ENCODE data around the gene CCL28. TPM values are rescaled to one million over a fixed set of nuclear protein-coding genes. Genes with fewer than 3 reads are reported as not detected.

Gene CCL28
- total and polyA plus RNA-seq, 2 experiments from 2014 or later = 5.7 to 7.1 TPM

DNA sequence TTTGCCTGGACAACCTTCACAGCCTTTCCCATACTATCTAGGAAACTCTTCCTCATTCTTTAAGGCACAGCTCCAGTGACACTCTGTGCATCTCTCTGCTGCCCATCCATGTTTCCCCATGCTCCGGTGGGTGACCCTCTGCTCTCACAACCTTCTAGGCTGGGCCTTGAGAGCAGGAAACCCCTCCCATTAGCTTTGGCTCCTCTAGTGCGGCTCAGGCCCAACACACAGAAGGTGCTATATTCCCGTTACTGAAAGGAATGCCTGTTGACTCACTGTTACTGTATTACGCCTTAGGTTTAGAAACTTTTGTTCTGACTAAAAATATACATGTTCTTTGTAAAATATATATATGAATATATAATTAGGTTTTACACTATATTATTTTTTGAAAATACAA is 8.1 kb upstream of the CCL28 start:
- Histone ChIP-seq H3K4me3 (no peak overlapping the region), H3K79me2 (replicated peaks; ENCODE audit: insufficient read depth) (no peaks in the 10 kb centered on the region), H4K20me1 (replicated peaks; ENCODE audit: insufficient read depth) (no peaks in the 10 kb centered on the region), H2AFZ (peak overlapping the region; percentile 97), H3K4me1 (ENCODE audit: insufficient read depth) (no peaks in the 10 kb centered on the region), H3K9me2 (ENCODE audit: insufficient read depth) (no peaks in the 10 kb centered on the region), H3F3A (replicated peaks; ENCODE audit: low read depth) (no peaks in the 10 kb centered on the region), H3K36me3 (ENCODE audit: insufficient read depth) (no peaks in the 10 kb centered on the region), H3K4me2 (no peak overlapping the region), H3K27ac (ENCODE audit: low read depth) (no peak overlapping the region), H3K27me3 (ENCODE audit: insufficient read depth) (no peaks in the 10 kb centered on the region)
- peak; percentile 77 for ATAC-seq
- DNase-seq (ENCODE audit: low spot score) = peak; percentile 30
- Mint-ChIP-seq H3K27me3 (ENCODE audit: insufficient read depth, low read depth, poor library complexity) (no peaks in the 10 kb centered on the region), H3K9me3 (no peaks in the 10 kb centered on the region), H3K4me1 (peaks cover 7% of the 10 kb centered on the region; the same call in 2 of the 3 replicates), H3K4me3 (no peak overlapping the region), H3K27ac (no peak overlapping the region; the same call in 1 of the 2 replicates), H3K36me3 (ENCODE audit: low read depth) (no peaks in the 10 kb centered on the region)
- TF ChIP-seq, protein P1, sequence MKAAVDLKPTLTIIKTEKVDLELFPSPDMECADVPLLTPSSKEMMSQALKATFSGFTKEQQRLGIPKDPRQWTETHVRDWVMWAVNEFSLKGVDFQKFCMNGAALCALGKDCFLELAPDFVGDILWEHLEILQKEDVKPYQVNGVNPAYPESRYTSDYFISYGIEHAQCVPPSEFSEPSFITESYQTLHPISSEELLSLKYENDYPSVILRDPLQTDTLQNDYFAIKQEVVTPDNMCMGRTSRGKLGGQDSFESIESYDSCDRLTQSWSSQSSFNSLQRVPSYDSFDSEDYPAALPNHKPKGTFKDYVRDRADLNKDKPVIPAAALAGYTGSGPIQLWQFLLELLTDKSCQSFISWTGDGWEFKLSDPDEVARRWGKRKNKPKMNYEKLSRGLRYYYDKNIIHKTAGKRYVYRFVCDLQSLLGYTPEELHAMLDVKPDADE (IDR thresholded peaks at IDR 0.05) = no peak
- TF ChIP-seq NANOG (IDR thresholded peaks at IDR 0.05; ENCODE audit: borderline replicate concordance) (no peak), EZH2phosphoT487 (IDR thresholded peaks at IDR 0.05; ENCODE audit: unreplicated experiment) (no peak), STAT1 (IDR thresholded peaks at IDR 0.05; ENCODE audit: unreplicated experiment) (no peak), JUNB (IDR thresholded peaks at IDR 0.05; ENCODE audit: unreplicated experiment) (no peak), POLR2AphosphoS5 (IDR thresholded peaks at IDR 0.05; ENCODE audit: low read depth) (no peak), CREB1 (CRISPR knock-in tag; IDR thresholded peaks at IDR 0.05; ENCODE audit: low read depth) (no peak), ZNF114 (CRISPR knock-in tag; IDR thresholded peaks at IDR 0.05) (no peak), EZH2 (IDR thresholded peaks at IDR 0.05; ENCODE audit: low read depth, unreplicated experiment) (no peak)
- TF ChIP-seq, protein P2, sequence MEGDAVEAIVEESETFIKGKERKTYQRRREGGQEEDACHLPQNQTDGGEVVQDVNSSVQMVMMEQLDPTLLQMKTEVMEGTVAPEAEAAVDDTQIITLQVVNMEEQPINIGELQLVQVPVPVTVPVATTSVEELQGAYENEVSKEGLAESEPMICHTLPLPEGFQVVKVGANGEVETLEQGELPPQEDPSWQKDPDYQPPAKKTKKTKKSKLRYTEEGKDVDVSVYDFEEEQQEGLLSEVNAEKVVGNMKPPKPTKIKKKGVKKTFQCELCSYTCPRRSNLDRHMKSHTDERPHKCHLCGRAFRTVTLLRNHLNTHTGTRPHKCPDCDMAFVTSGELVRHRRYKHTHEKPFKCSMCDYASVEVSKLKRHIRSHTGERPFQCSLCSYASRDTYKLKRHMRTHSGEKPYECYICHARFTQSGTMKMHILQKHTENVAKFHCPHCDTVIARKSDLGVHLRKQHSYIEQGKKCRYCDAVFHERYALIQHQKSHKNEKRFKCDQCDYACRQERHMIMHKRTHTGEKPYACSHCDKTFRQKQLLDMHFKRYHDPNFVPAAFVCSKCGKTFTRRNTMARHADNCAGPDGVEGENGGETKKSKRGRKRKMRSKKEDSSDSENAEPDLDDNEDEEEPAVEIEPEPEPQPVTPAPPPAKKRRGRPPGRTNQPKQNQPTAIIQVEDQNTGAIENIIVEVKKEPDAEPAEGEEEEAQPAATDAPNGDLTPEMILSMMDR (conservative IDR thresholded peaks at IDR 0.05; ENCODE audit: low read depth in 2 of 2) = no peak
- TF ChIP-seq, protein P3, sequence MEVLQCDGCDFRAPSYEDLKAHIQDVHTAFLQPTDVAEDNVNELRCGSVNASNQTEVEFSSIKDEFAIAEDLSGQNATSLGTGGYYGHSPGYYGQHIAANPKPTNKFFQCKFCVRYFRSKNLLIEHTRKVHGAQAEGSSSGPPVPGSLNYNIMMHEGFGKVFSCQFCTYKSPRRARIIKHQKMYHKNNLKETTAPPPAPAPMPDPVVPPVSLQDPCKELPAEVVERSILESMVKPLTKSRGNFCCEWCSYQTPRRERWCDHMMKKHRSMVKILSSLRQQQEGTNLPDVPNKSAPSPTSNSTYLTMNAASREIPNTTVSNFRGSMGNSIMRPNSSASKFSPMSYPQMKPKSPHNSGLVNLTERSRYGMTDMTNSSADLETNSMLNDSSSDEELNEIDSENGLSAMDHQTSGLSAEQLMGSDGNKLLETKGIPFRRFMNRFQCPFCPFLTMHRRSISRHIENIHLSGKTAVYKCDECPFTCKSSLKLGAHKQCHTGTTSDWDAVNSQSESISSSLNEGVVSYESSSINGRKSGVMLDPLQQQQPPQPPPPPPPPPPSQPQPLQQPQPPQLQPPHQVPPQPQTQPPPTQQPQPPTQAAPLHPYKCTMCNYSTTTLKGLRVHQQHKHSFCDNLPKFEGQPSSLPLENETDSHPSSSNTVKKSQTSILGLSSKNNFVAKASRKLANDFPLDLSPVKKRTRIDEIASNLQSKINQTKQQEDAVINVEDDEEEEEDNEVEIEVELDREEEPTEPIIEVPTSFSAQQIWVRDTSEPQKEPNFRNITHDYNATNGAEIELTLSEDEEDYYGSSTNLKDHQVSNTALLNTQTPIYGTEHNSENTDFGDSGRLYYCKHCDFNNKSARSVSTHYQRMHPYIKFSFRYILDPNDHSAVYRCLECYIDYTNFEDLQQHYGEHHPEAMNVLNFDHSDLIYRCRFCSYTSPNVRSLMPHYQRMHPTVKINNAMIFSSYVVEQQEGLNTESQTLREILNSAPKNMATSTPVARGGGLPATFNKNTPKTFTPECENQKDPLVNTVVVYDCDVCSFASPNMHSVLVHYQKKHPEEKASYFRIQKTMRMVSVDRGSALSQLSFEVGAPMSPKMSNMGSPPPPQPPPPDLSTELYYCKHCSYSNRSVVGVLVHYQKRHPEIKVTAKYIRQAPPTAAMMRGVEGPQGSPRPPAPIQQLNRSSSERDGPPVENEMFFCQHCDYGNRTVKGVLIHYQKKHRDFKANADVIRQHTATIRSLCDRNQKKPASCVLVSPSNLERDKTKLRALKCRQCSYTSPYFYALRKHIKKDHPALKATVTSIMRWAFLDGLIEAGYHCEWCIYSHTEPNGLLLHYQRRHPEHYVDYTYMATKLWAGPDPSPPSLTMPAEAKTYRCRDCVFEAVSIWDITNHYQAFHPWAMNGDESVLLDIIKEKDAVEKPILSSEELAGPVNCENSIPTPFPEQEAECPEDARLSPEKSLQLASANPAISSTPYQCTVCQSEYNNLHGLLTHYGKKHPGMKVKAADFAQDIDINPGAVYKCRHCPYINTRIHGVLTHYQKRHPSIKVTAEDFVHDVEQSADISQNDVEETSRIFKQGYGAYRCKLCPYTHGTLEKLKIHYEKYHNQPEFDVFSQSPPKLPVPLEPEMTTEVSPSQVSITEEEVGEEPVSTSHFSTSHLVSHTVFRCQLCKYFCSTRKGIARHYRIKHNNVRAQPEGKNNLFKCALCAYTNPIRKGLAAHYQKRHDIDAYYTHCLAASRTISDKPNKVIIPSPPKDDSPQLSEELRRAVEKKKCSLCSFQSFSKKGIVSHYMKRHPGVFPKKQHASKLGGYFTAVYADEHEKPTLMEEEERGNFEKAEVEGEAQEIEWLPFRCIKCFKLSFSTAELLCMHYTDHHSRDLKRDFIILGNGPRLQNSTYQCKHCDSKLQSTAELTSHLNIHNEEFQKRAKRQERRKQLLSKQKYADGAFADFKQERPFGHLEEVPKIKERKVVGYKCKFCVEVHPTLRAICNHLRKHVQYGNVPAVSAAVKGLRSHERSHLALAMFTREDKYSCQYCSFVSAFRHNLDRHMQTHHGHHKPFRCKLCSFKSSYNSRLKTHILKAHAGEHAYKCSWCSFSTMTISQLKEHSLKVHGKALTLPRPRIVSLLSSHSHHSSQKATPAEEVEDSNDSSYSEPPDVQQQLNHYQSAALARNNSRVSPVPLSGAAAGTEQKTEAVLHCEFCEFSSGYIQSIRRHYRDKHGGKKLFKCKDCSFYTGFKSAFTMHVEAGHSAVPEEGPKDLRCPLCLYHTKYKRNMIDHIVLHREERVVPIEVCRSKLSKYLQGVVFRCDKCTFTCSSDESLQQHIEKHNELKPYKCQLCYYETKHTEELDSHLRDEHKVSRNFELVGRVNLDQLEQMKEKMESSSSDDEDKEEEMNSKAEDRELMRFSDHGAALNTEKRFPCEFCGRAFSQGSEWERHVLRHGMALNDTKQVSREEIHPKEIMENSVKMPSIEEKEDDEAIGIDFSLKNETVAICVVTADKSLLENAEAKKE (CRISPR knock-in tag; IDR thresholded peaks at IDR 0.05) = no peak
- TF ChIP-seq, protein P4, sequence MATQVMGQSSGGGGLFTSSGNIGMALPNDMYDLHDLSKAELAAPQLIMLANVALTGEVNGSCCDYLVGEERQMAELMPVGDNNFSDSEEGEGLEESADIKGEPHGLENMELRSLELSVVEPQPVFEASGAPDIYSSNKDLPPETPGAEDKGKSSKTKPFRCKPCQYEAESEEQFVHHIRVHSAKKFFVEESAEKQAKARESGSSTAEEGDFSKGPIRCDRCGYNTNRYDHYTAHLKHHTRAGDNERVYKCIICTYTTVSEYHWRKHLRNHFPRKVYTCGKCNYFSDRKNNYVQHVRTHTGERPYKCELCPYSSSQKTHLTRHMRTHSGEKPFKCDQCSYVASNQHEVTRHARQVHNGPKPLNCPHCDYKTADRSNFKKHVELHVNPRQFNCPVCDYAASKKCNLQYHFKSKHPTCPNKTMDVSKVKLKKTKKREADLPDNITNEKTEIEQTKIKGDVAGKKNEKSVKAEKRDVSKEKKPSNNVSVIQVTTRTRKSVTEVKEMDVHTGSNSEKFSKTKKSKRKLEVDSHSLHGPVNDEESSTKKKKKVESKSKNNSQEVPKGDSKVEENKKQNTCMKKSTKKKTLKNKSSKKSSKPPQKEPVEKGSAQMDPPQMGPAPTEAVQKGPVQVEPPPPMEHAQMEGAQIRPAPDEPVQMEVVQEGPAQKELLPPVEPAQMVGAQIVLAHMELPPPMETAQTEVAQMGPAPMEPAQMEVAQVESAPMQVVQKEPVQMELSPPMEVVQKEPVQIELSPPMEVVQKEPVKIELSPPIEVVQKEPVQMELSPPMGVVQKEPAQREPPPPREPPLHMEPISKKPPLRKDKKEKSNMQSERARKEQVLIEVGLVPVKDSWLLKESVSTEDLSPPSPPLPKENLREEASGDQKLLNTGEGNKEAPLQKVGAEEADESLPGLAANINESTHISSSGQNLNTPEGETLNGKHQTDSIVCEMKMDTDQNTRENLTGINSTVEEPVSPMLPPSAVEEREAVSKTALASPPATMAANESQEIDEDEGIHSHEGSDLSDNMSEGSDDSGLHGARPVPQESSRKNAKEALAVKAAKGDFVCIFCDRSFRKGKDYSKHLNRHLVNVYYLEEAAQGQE (IDR thresholded peaks at IDR 0.05; ENCODE audit: unreplicated experiment) = no peak
